Activated naive CD8-positive, alpha-beta T cell (primary cell): ENCODE results near the gene SEZ6L.

Experiments used
- H3K27ac Mint-ChIP-seq: one replicate; pipeline ENCODE4 v1.8.0; 2021; ENCODE audit warnings: mixed read lengths
- H3K27me3 Mint-ChIP-seq: one replicate; pipeline ENCODE4 v1.8.0; 2021; ENCODE audit warnings: mixed read lengths
- H3K36me3 Mint-ChIP-seq: one replicate; pipeline ENCODE4 v1.8.0; 2021; ENCODE audit warnings: mixed read lengths
- H3K4me1 Mint-ChIP-seq: one replicate; pipeline ENCODE4 v1.8.0; 2021; ENCODE audit warnings: low read depth, mixed read lengths
- H3K4me3 Mint-ChIP-seq: one replicate; pipeline ENCODE4 v1.8.0; 2021; ENCODE audit warnings: mild to moderate bottlenecking, mixed read lengths
- H3K9me3 Mint-ChIP-seq: one replicate; pipeline ENCODE4 v1.8.0; 2021; ENCODE audit warnings: low read depth, mixed read lengths

SEZ6L gene

GRCh38 chr22:26245001-26245400, 75.7 kb downstream of the SEZ6L start:
- no peak overlapping the region for H3K27ac Mint-ChIP-seq
- H3K36me3 Mint-ChIP-seq: no peaks in the 10 kb centered on the region
- no peaks in the 10 kb centered on the region for H3K9me3 Mint-ChIP-seq
- peaks cover 11% of the 10 kb centered on the region for H3K27me3 Mint-ChIP-seq
- H3K4me3 Mint-ChIP-seq: no peak overlapping the region
- H3K4me1 Mint-ChIP-seq: no peaks in the 10 kb centered on the region

- no peak overlapping the region for H3K4me3 Mint-ChIP-seq
- no peaks in the 10 kb centered on the region for H3K36me3 Mint-ChIP-seq
- peaks cover 4% of the 10 kb centered on the region for H3K9me3 Mint-ChIP-seq
- peaks cover 12% of the 10 kb centered on the region for H3K27me3 Mint-ChIP-seq
- no peaks in the 10 kb centered on the region for H3K4me1 Mint-ChIP-seq
- H3K27ac Mint-ChIP-seq: no peak overlapping the region
Observed at GRCh38 chr22:26246552-26246951, 77.3 kb downstream of the SEZ6L start.

- no peaks in the 10 kb centered on the region for H3K36me3 Mint-ChIP-seq
- H3K4me3 Mint-ChIP-seq: no peak overlapping the region
- H3K9me3 Mint-ChIP-seq: peaks cover 4% of the 10 kb centered on the region
- no peak overlapping the region for H3K27ac Mint-ChIP-seq
- peaks cover 19% of the 10 kb centered on the region for H3K27me3 Mint-ChIP-seq
- no peaks in the 10 kb centered on the region for H3K4me1 Mint-ChIP-seq
Observed at GRCh38 chr22:26251869-26252268, 82.6 kb downstream of the SEZ6L start.

- Mint-ChIP-seq H3K4me3 (no peak overlapping the region), H3K36me3 (no peaks in the 10 kb centered on the region), H3K27me3 (peaks cover 24% of the 10 kb centered on the region), H3K27ac (no peak overlapping the region), H3K9me3 (peaks cover 3% of the 10 kb centered on the region), H3K4me1 (no peaks in the 10 kb centered on the region)
Observed at GRCh38 chr22:26259510-26259909, 90.2 kb downstream of the SEZ6L start.

- Mint-ChIP-seq H3K4me3 (no peak overlapping the region), H3K9me3 (peaks cover 3% of the 10 kb centered on the region), H3K4me1 (no peaks in the 10 kb centered on the region), H3K27ac (no peak overlapping the region), H3K36me3 (no peaks in the 10 kb centered on the region), H3K27me3 (peaks cover 18% of the 10 kb centered on the region)
Observed at GRCh38 chr22:26264162-26264561, 94.9 kb downstream of the SEZ6L start.

GRCh38 chr22:26265281-26265680, 96.0 kb downstream of the SEZ6L start:
- Mint-ChIP-seq H3K4me3 (no peak overlapping the region), H3K4me1 (no peaks in the 10 kb centered on the region), H3K27me3 (peaks cover 16% of the 10 kb centered on the region)

GRCh38 chr22:26265909-26266308, 96.6 kb downstream of the SEZ6L start:
- H3K27ac Mint-ChIP-seq: no peak overlapping the region
- peaks cover 13% of the 10 kb centered on the region for H3K27me3 Mint-ChIP-seq
- no peaks in the 10 kb centered on the region for H3K36me3 Mint-ChIP-seq

More at GRCh38 chr22:26265281-26265680, 96.0 kb downstream of the SEZ6L start:
- Mint-ChIP-seq H3K27ac (no peak overlapping the region), H3K36me3 (no peaks in the 10 kb centered on the region), H3K9me3 (peaks cover 3% of the 10 kb centered on the region)

GRCh38 chr22:26267856-26268255, 98.6 kb downstream of the SEZ6L start:
- no peaks in the 10 kb centered on the region for H3K9me3 Mint-ChIP-seq
- H3K4me1 Mint-ChIP-seq: no peaks in the 10 kb centered on the region
- no peak overlapping the region for H3K27ac Mint-ChIP-seq
- H3K27me3 Mint-ChIP-seq: peaks cover 13% of the 10 kb centered on the region
- H3K4me3 Mint-ChIP-seq: no peak overlapping the region
- H3K36me3 Mint-ChIP-seq: no peaks in the 10 kb centered on the region

More at GRCh38 chr22:26265909-26266308, 96.6 kb downstream of the SEZ6L start:
- H3K4me1 Mint-ChIP-seq: no peaks in the 10 kb centered on the region
- peaks cover 3% of the 10 kb centered on the region for H3K9me3 Mint-ChIP-seq
- no peak overlapping the region for H3K4me3 Mint-ChIP-seq

- Mint-ChIP-seq H3K27me3 (peaks cover 8% of the 10 kb centered on the region), H3K36me3 (no peaks in the 10 kb centered on the region), H3K9me3 (no peaks in the 10 kb centered on the region), H3K27ac (no peak overlapping the region), H3K4me1 (no peaks in the 10 kb centered on the region), H3K4me3 (no peak overlapping the region)
Observed at GRCh38 chr22:26269572-26269971, 100.3 kb downstream of the SEZ6L start.

- no peak overlapping the region for H3K27ac Mint-ChIP-seq
Observed at GRCh38 chr22:26271427-26271826, 102.2 kb downstream of the SEZ6L start.

GRCh38 chr22:26273011-26273675, 103.9 kb downstream of the SEZ6L start:
- H3K27me3 Mint-ChIP-seq: peaks cover 3% of the 10 kb centered on the region
- no peaks in the 10 kb centered on the region for H3K9me3 Mint-ChIP-seq
- H3K4me1 Mint-ChIP-seq: no peaks in the 10 kb centered on the region
- H3K4me3 Mint-ChIP-seq: no peak overlapping the region
- no peak overlapping the region for H3K27ac Mint-ChIP-seq
- H3K36me3 Mint-ChIP-seq: no peaks in the 10 kb centered on the region

More at GRCh38 chr22:26271427-26271826, 102.2 kb downstream of the SEZ6L start:
- no peak overlapping the region for H3K4me3 Mint-ChIP-seq
- H3K27me3 Mint-ChIP-seq: peaks cover 8% of the 10 kb centered on the region
- no peaks in the 10 kb centered on the region for H3K36me3 Mint-ChIP-seq
- no peaks in the 10 kb centered on the region for H3K9me3 Mint-ChIP-seq
- H3K4me1 Mint-ChIP-seq: no peaks in the 10 kb centered on the region

- Mint-ChIP-seq H3K4me3 (no peak overlapping the region), H3K27me3 (peaks cover 3% of the 10 kb centered on the region), H3K36me3 (no peaks in the 10 kb centered on the region), H3K27ac (no peak overlapping the region), H3K4me1 (no peaks in the 10 kb centered on the region), H3K9me3 (no peaks in the 10 kb centered on the region)
Observed at GRCh38 chr22:26276529-26277160, 107.4 kb downstream of the SEZ6L start.

- no peaks in the 10 kb centered on the region for H3K36me3 Mint-ChIP-seq
- no peak overlapping the region for H3K27ac Mint-ChIP-seq
- no peaks in the 10 kb centered on the region for H3K9me3 Mint-ChIP-seq
- H3K27me3 Mint-ChIP-seq: peaks cover 10% of the 10 kb centered on the region
- H3K4me1 Mint-ChIP-seq: no peaks in the 10 kb centered on the region
- H3K4me3 Mint-ChIP-seq: no peak overlapping the region
Observed at GRCh38 chr22:26281941-26282340, 112.7 kb downstream of the SEZ6L start.

GRCh38 chr22:26283330-26283729, 114.1 kb downstream of the SEZ6L start:
- no peaks in the 10 kb centered on the region for H3K9me3 Mint-ChIP-seq
- H3K4me3 Mint-ChIP-seq: no peak overlapping the region
- no peak overlapping the region for H3K27ac Mint-ChIP-seq
- H3K4me1 Mint-ChIP-seq: no peaks in the 10 kb centered on the region
- peaks cover 9% of the 10 kb centered on the region for H3K27me3 Mint-ChIP-seq
- H3K36me3 Mint-ChIP-seq: no peaks in the 10 kb centered on the region

- H3K36me3 Mint-ChIP-seq: no peaks in the 10 kb centered on the region
- H3K9me3 Mint-ChIP-seq: no peaks in the 10 kb centered on the region
- H3K27ac Mint-ChIP-seq: no peak overlapping the region
- no peaks in the 10 kb centered on the region for H3K4me1 Mint-ChIP-seq
- H3K27me3 Mint-ChIP-seq: peaks cover 9% of the 10 kb centered on the region
- H3K4me3 Mint-ChIP-seq: no peak overlapping the region
Observed at GRCh38 chr22:26285632-26286031, 116.4 kb downstream of the SEZ6L start.
